ENCODE measurements around the gene HENMT1. TPM values are rescaled to one million over a fixed set of nuclear protein-coding genes. Genes with fewer than 3 reads are reported as not detected.

HENMT1 gene
- polyA plus RNA-seq, 1 experiment = 2.2 TPM

GRCh38 chr1:108679586-108680213 is 18.8 kb upstream of the HENMT1 start:
- ChIA-PET POLR2A (no interaction called here), CTCF (no interaction called here)
- H3K36me3 ChIP-seq (ENCODE audit: control insufficient read depth, insufficient read depth, low read length) = no peaks in the 10 kb centered on the region
- DNase-seq (ENCODE audit: low read depth) = no peak
- TF ChIP-seq, protein P1, sequence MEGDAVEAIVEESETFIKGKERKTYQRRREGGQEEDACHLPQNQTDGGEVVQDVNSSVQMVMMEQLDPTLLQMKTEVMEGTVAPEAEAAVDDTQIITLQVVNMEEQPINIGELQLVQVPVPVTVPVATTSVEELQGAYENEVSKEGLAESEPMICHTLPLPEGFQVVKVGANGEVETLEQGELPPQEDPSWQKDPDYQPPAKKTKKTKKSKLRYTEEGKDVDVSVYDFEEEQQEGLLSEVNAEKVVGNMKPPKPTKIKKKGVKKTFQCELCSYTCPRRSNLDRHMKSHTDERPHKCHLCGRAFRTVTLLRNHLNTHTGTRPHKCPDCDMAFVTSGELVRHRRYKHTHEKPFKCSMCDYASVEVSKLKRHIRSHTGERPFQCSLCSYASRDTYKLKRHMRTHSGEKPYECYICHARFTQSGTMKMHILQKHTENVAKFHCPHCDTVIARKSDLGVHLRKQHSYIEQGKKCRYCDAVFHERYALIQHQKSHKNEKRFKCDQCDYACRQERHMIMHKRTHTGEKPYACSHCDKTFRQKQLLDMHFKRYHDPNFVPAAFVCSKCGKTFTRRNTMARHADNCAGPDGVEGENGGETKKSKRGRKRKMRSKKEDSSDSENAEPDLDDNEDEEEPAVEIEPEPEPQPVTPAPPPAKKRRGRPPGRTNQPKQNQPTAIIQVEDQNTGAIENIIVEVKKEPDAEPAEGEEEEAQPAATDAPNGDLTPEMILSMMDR (IDR thresholded peaks at IDR 0.05; ENCODE audit: insufficient read depth, low read depth, low read length) = no peak
- H3K27me3 ChIP-seq (ENCODE audit: control insufficient read depth, insufficient read depth, low read length) = 0 out of 2 replicates have a peak, but pooled peaks cover under 1% of the 10 kb centered on the region
- H3K4me3 ChIP-seq (ENCODE audit: low read depth, low read length) = no peak overlapping the region

GRCh38 chr1:108678706-108679105 is 17.8 kb upstream of the HENMT1 start:
- ChIA-PET CTCF (interaction anchor here (0.5 kb wide), 1 partner anchor 103 kb away, joined by 3 read pairs; no protein-coding TSS in a partner anchor), POLR2A (no interaction called here)
- H3K27me3 ChIP-seq (ENCODE audit: control insufficient read depth, insufficient read depth, low read length) = no peaks in the 10 kb centered on the region
- no peaks in the 10 kb centered on the region for H3K36me3 ChIP-seq (ENCODE audit: control insufficient read depth, insufficient read depth, low read length)
- TF ChIP-seq, protein P1 (IDR thresholded peaks at IDR 0.05; ENCODE audit: insufficient read depth, low read depth, low read length) = no peak
- no peak for DNase-seq (ENCODE audit: low read depth)
- H3K4me3 ChIP-seq (ENCODE audit: low read depth, low read length) = no peak overlapping the region

GRCh38 chr1:108671143-108671542 is 10.2 kb upstream of the HENMT1 start:
- no peak overlapping the region for H3K4me3 ChIP-seq (ENCODE audit: low read depth, low read length)
- no peak for DNase-seq (ENCODE audit: low read depth)
- TF ChIP-seq, protein P1 (IDR thresholded peaks at IDR 0.05; ENCODE audit: insufficient read depth, low read depth, low read length) = no peak
- CTCF ChIA-PET = no interaction called here
- no peaks in the 10 kb centered on the region for H3K36me3 ChIP-seq (ENCODE audit: control insufficient read depth, insufficient read depth, low read length)
- H3K27me3 ChIP-seq (ENCODE audit: control insufficient read depth, insufficient read depth, low read length) = peaks cover 2% of the 10 kb centered on the region; the same call in 1 of the 2 replicates
- POLR2A ChIA-PET = no interaction called here

- no peaks in the 10 kb centered on the region for H3K36me3 ChIP-seq (ENCODE audit: control insufficient read depth, insufficient read depth, low read length)
- POLR2A ChIA-PET = no interaction called here
- no peak overlapping the region for H3K4me3 ChIP-seq (ENCODE audit: low read depth, low read length)
- DNase-seq (ENCODE audit: low read depth) = no peak
- CTCF ChIA-PET = no interaction called here
- TF ChIP-seq, protein P1 (IDR thresholded peaks at IDR 0.05; ENCODE audit: insufficient read depth, low read depth, low read length) = no peak
- peaks cover 2% of the 10 kb centered on the region; the same call in 1 of the 2 replicates for H3K27me3 ChIP-seq (ENCODE audit: control insufficient read depth, insufficient read depth, low read length)
Measured at GRCh38 chr1:108670131-108670773, 9.4 kb upstream of the HENMT1 start.

DNA sequence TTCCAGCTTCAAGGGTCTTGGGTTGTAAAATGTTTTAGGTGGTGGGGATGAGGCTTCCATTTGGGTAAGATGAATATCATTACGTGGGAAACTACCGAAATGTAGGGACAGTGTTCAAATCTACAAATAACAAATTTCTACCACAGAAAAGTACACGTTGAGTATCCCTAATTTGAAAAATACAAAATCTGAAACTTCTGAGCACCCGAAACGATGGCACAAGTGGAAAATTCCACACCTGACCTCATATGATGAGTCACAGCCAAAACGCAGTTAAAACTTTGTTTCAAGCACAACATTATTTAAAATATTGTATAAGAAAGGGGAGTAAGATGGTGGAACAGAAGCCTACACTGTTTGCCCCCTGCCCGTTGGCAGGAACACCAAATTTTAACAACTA is 8.8 kb upstream of the HENMT1 start:
- DNase-seq (ENCODE audit: low read depth) = no peak
- TF ChIP-seq, protein P1 (IDR thresholded peaks at IDR 0.05; ENCODE audit: insufficient read depth, low read depth, low read length) = no peak
- H3K36me3 ChIP-seq (ENCODE audit: control insufficient read depth, insufficient read depth, low read length) = no peaks in the 10 kb centered on the region
- ChIA-PET POLR2A (no interaction called here), CTCF (interaction anchor here (0.7 kb wide), 1 partner anchor 118 kb away, joined by 3 read pairs; no protein-coding TSS in a partner anchor)
- peaks cover 2% of the 10 kb centered on the region; the same call in 1 of the 2 replicates for H3K27me3 ChIP-seq (ENCODE audit: control insufficient read depth, insufficient read depth, low read length)
- no peak overlapping the region for H3K4me3 ChIP-seq (ENCODE audit: low read depth, low read length)

Measured in BJ (cell line).